Ureter (tissue), 1 donor: Measurements from ENCODE around the gene ZNF25. TPM values are rescaled to one million over a fixed set of nuclear protein-coding genes. Genes with fewer than 3 reads are reported as not detected.
"Not testable (repeated sequence)": the region's sequence is repeated elsewhere in the genome, so short reads cannot be mapped to it uniquely, and the experiment has no call there.

ENCODE experiments used
- DNase-seq: peaks from one replicate; pipeline ENCODE4 v3.0.0-alpha.2; 2020; ENCODE audit warnings: low spot score
- total RNA-seq: library from RNA; stranded (reverse); gene quantifications from one replicate; pipeline ENCODE4 v1.2.4, GENCODE V29; 2023
- donor health status: DM: yes; HTN: yes; CAD: no.

ZNF25 gene
- total RNA-seq, 1 donor from 2014 or later: 12.9 TPM

DNA sequence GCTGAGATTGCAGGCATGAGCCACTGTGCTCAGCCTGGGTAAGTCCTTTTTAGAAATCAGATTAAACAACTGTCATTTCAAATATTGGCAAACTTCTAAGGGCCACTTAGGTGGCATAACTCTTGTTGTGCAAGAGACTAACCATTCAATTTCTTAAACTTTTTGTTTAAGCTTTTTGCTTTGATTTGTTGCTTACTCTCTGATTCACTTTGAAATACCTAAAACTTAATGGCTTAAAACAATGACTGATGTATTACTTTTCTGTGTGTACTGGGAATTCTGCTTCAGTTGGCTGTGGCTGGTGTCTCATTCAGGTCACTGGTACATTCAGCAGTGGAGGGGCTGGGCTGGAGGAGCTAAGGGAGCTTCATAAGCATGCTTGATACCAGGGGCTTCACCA lies 28.9 kb downstream of the ZNF25 start:
- DNase-seq: no peak

DNA sequence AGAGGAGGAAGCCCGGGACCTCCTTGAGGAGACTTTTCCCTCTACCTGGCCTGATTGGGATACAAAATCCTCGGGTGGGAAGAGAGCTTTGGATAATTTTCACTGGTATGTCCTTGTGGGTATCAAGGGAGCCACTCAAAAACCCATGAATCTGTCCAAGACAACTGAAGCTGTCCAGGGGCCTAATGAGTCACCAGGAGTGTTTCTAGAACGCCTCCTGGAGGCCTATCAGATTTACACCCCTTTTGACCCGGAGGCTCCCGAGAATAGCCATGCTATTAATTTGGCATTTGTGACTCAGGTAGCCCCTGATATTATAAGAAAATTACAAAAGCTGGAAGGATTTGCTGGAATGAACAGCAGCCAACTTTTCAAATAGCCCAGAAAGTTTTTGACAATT lies 38.6 kb downstream of the ZNF25 start:
- no peak for DNase-seq

- DNase-seq: no peak
Observed at GRCh38 chr10:37934791-37935190, 41.7 kb downstream of the ZNF25 start.

GRCh38 chr10:37930423-37930822 lies 46.0 kb downstream of the ZNF25 start:
- DNase-seq: no peak

- not testable (repeated sequence) for DNase-seq
Observed at GRCh38 chr10:37908165-37908564, 68.3 kb downstream of the ZNF25 start.

- DNase-seq: no peak
Observed at GRCh38 chr10:37906382-37906781, 70.1 kb downstream of the ZNF25 start.

Other genes with a start within 250 kb of the ZNF25 start
- 17.6 TPM for gene ZNF248, start 119.0 kb downstream of the ZNF25 start, total RNA-seq
- 48.8 TPM for gene ZNF33A, start 34.0 kb upstream of the ZNF25 start, total RNA-seq
- 21.1 TPM for gene ZNF37A, start 117.7 kb upstream of the ZNF25 start, total RNA-seq